Gastrocnemius medialis (tissue), 4 donors: ENCODE data around the gene MINPP1. TPM values are rescaled to one million over a fixed set of nuclear protein-coding genes. Genes with fewer than 3 reads are reported as not detected.

Experiments used
- ATAC-seq, 2 donors: fragments of 150-250 bp; one replicate each; pipeline ENCODE4 v1.9.1; 2016
- DNase-seq, 2 donors: peaks; one replicate each; pipeline ENCODE4 v3.0.0-alpha.2; 2019
- H3K27ac ChIP-seq, 4 donors: fragments of 200-600 bp; sonication (generic); 1 replicate in 1 of 4; 2 replicates in 3 of 4; pipeline ENCODE4 v1.5.1; 2016 to 2018; ENCODE audit warnings: mild to moderate bottlenecking in 2 of 4, moderate library complexity in 1 of 4
- H3K27me3 ChIP-seq, 3 donors: fragments of 200-600 bp; sonication (generic) in 2 of 3; 1 replicate in 1 of 3; 2 replicates in 2 of 3; pipeline versions ENCODE4 v1.5.1 to v1.6.0; 2016 to 2019; ENCODE audit warnings: mild to moderate bottlenecking in 1 of 3, moderate library complexity in 1 of 3
- H3K36me3 ChIP-seq, 2 donors: fragments of 200-600 bp; sonication (generic) in 1 of 2; one replicate each; pipeline ENCODE4 v1.5.1; 2017 to 2018
- H3K4me1 ChIP-seq, 2 donors: fragments of 200-600 bp; sonication (generic) in 1 of 2; one replicate each; pipeline ENCODE4 v1.5.1; 2016 to 2017; ENCODE audit warnings: mild to moderate bottlenecking in 2 of 2
- H3K4me3 ChIP-seq, 4 donors: fragments of 200-600 bp; sonication (generic) in 3 of 4; 1 replicate in 1 of 4; 2 replicates in 3 of 4; pipeline ENCODE4 v1.5.1; 2016 to 2019; ENCODE audit warnings: mild to moderate bottlenecking in 2 of 4
- H3K9me3 ChIP-seq, 3 donors: fragments of 200-600 bp; sonication (generic) in 2 of 3; 1 replicate in 1 of 3; 2 replicates in 2 of 3; pipeline ENCODE4 v1.5.1; 2016 to 2019
- CTCF ChIP-seq, 5 experiments: fragments of 450-650 bp in 3 of 5; fragments of 200-600 bp in 2 of 5; sonication (generic) in 2 of 5; IDR thresholded peaks in 4 of 5; conservative IDR thresholded peaks in 1 of 5; 1 replicate in 4 of 5; 2 replicates in 1 of 5; pipeline ENCODE4 v1.5.1; 2016 to 2019; ENCODE audit warnings: antibody characterized with exemption in 5 of 5, mild to moderate bottlenecking in 3 of 5, moderate library complexity in 3 of 5
- POLR2A ChIP-seq, 2 donors: fragments of 450-650 bp; IDR thresholded peaks; one replicate each; pipeline ENCODE4 v1.6.1; 2017; ENCODE audit warnings: antibody characterized with exemption in 2 of 2, mild to moderate bottlenecking in 2 of 2, moderate library complexity in 2 of 2
- in situ Hi-C, 4 donors: fragments of 200-750 bp; cut with MboI; loops; one replicate each; pipeline versions ENCODE4 v1.15.0 to v1.8.0; 2017; ENCODE audit warnings: low sequenced_read_pairs in 4 of 4
- intact Hi-C: fragments of 100-400 bp; cut with DNase I; formaldehyde crosslinking; loops from one replicate; pipeline ENCODE4 v1.15.1; 2023; ENCODE audit warnings: low total_unique reads
- total RNA-seq, 4 donors: library from RNA; depleted of rRNA; stranded (reverse); fragments of >200 nt; gene quantifications; one replicate each; pipeline versions ENCODE4 v1.1.0 to v1.2.3, GENCODE V29; 2016

Gene MINPP1
- total RNA-seq, 4 donors from 2014 or later, result 6.9 to 7.1 (median 7.0) TPM

- no peaks in the 10 kb centered on the region for H3K36me3 ChIP-seq
- no peaks in the 10 kb centered on the region for H3K27me3 ChIP-seq
- no peaks in the 10 kb centered on the region for H3K4me1 ChIP-seq
- DNase-seq (no peak), ATAC-seq (no peak)
- in situ Hi-C loops, result no loop called here
- H3K27ac ChIP-seq, result no peak overlapping the region
- H3K4me3 ChIP-seq, result no peak overlapping the region
- intact Hi-C loops, result no loop called here
- TF ChIP-seq POLR2A (IDR thresholded peaks at IDR 0.05) (no peak), CTCF (IDR thresholded peaks at IDR 0.05 in 4 of 5, conservative IDR thresholded peaks at IDR 0.05 in 1 of 5) (no peak)
- peaks cover 0 to 4% (median 0%) of the 10 kb centered on the region in 3 donors for H3K9me3 ChIP-seq
These were observed 55.9 kb downstream of the MINPP1 start for GRCh38 chr10:87560495-87561129.

- in situ Hi-C loops, result no loop called here
- Histone ChIP-seq H3K9me3 (peaks cover 0 to 4% (median 0%) of the 10 kb centered on the region in 3 donors), H3K36me3 (no peaks in the 10 kb centered on the region), H3K4me1 (no peaks in the 10 kb centered on the region), H3K27me3 (peaks cover 0 to 2% (median 0%) of the 10 kb centered on the region in 3 donors), H3K27ac (no peak overlapping the region), H3K4me3 (no peak overlapping the region)
- ATAC-seq (no peak), DNase-seq (no peak)
- TF ChIP-seq CTCF (IDR thresholded peaks at IDR 0.05 in 4 of 5, conservative IDR thresholded peaks at IDR 0.05 in 1 of 5) (no peak), POLR2A (IDR thresholded peaks at IDR 0.05) (no peak)
- intact Hi-C loops, result no loop called here
These were observed 58.1 kb downstream of the MINPP1 start for GRCh38 chr10:87562750-87563149.

GRCh38 chr10:87565010-87565409 lies 60.3 kb downstream of the MINPP1 start:
- peaks cover 0 to 2% (median 0%) of the 10 kb centered on the region in 3 donors for H3K27me3 ChIP-seq
- H3K4me1 ChIP-seq, result no peaks in the 10 kb centered on the region
- intact Hi-C loops, result no loop called here
- H3K27ac ChIP-seq, result no peak overlapping the region
- peaks cover 0 to 4% (median 0%) of the 10 kb centered on the region in 3 donors for H3K9me3 ChIP-seq
- no peak for DNase-seq
- H3K4me3 ChIP-seq, result no peak overlapping the region
- in situ Hi-C loops, result no loop called here
- TF ChIP-seq POLR2A (IDR thresholded peaks at IDR 0.05) (no peak), CTCF (IDR thresholded peaks at IDR 0.05 in 4 of 5, conservative IDR thresholded peaks at IDR 0.05 in 1 of 5) (no peak)
- ATAC-seq, result no peak
- no peaks in the 10 kb centered on the region for H3K36me3 ChIP-seq

- H3K36me3 ChIP-seq, result no peaks in the 10 kb centered on the region
- in situ Hi-C loops (no loop called here), intact Hi-C loops (no loop called here)
- no peaks in the 10 kb centered on the region for H3K27me3 ChIP-seq
- peaks cover 0 to 3% of the 10 kb centered on the region in 2 donors for H3K4me1 ChIP-seq
- ATAC-seq (no peak), DNase-seq (no peak)
- no peaks in the 10 kb centered on the region for H3K9me3 ChIP-seq
- no peak overlapping the region for H3K27ac ChIP-seq
- no peak for TF ChIP-seq CTCF (IDR thresholded peaks at IDR 0.05 in 4 of 5, conservative IDR thresholded peaks at IDR 0.05 in 1 of 5)
- no peak for TF ChIP-seq POLR2A (IDR thresholded peaks at IDR 0.05)
- H3K4me3 ChIP-seq, result no peak overlapping the region
These were observed 71.2 kb downstream of the MINPP1 start for GRCh38 chr10:87575851-87576250.
